Activated CD4-positive, alpha-beta T cell treated with anti-CD3 and anti-CD28 coated beads, Interleukin-10, Interleukin-2, amounts not matched to agents 100 ng/mL and 50 ng/mL, durations not matched to agents 16 hours and 8 hours (primary cell): ENCODE results near the gene BNC2.

Source experiments
- DNase-seq: peaks from one replicate; pipeline ENCODE4 v3.0.0-alpha.2; 2020

Gene BNC2

DNA sequence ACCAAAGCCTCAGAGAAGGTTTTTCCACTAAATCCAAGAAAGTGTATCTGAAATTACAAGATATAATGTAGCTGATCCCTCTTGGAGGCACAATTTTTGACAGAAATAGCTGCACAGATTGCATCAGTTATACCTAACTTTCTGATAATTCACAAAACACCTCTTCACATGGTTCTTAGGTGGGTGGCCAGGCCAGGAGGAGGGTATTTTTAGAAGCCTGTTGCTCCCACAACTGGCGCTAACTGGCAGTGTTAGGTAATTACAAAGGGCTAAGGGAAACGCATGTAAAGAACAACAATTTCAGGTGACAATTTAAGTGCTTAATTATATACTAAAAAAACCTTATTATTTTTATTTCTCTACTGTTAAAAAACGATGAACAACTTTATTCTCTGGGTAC lies 247.9 kb downstream of the BNC2 start:
- no peak for DNase-seq

DNA sequence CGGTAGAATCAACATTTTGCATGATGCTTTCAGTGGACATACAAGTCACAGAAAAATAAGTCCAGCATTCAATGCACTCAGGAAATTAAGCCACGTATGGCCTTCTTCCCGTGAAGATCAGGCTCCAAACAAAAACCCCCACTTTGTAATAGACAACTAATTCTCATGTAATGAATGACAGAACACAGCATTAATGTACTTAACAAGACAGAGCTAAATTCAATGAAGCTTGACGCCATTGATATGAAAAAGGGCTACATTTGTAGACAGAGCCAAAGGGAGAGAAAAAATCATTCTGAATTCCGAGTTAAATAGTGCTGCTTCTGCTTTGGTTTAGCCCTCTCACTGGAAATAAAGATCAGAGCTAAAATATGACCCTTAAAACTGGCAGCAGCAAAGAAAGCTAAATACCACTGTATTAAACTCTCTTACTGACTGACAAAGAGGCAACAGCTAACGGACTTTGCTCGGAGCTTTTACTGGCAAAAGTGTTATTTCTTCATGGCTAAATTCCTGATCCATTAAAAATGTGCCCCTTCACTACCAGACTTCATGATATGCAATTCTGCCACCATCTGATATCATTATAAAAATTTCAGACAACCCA lies 250.5 kb downstream of the BNC2 start:
- DNase-seq = no peak

DNA sequence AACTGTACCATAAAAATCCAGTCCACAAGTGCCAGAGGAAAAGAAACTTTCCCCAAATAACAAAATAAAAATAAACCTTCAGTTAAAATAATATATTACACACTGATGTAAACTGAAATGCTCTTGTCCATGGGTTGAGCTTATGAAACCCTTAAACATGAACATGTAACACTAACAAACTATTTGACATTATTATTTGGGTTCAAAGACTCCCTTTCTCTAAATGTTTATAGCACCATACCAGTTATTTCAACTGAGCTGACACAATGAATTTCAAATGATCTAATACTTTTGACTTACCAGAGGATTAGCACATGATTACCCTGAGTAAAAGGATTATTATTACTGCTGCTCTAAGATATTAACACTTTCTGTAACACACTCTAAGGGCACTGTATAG lies 251.1 kb downstream of the BNC2 start:
- no peak for DNase-seq

DNA sequence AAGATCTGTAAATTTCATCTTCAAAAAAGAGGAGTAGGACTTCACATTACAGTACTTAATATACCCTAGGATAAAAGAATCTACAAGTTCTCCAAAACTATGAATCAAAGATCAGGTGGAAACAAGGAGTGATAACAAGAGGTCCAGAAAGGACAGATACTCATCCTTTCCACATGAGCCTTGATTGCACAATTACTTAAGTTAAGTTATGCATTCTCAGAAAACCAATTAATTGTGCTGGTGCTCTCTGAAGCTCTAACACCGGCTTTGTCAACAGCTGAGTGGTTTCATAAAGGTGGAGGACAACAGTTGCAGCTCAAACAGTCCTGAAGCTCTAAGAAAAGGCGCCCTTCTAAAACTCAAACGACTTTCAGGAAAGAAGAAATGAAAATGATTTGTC lies 251.9 kb downstream of the BNC2 start:
- no peak for DNase-seq

DNA sequence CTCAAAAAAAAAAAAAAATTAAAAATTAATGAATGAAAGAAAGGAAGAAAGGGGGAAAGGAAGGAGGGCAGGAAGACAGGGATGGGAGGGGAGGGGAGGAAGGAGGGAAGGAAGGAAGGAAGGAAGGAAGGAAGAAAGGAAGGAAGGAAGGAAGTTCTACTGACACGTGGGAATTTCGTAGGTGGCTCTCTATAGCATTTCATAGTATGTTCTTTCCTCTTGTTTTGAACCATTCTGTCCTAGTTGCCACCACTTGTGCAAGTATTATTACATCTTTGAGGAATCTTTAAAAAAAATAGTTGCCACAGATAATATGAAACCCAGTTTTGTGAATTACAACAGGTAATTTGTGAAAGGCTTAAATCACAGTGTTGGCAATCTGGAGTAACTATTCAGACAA lies 253.8 kb downstream of the BNC2 start:
- no peak for DNase-seq

DNA sequence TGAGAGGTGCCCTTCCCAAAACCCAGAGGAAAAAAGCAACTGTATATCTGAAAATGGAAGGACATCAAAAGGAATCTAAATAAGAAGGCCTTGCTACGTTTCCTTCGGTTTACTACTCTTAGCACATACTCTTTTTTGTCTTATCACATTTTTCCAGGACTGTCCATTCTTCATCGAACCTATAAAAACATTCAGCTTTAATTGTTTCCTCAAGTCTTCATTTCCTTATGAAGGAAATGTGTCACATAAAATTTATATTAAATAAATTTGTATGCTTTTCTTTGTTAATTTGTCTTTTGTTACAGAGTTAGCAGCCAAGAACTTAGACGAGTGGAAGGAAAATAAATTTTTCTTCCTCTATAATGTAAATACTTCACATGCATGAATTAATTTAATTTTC lies 255.0 kb downstream of the BNC2 start:
- DNase-seq = no peak

DNA sequence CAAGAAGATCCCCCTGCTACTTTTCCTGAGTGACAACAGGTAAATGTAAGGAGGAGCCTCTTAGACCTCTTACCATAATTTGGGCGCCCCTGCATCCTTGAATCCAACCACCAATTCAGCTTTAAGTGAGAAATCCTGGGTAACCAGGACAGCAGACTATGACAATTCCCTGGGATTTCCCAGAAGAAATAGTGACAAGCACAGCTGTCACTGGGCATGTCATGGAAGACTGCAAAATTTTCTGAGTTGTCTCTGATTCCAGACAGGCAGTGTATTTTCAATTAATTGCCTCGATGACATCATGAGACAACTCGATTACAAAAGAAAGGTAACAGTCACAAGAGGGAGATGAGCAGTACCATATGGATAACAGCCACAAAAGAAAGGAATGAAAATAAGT lies 256.9 kb downstream of the BNC2 start:
- DNase-seq = no peak

DNA sequence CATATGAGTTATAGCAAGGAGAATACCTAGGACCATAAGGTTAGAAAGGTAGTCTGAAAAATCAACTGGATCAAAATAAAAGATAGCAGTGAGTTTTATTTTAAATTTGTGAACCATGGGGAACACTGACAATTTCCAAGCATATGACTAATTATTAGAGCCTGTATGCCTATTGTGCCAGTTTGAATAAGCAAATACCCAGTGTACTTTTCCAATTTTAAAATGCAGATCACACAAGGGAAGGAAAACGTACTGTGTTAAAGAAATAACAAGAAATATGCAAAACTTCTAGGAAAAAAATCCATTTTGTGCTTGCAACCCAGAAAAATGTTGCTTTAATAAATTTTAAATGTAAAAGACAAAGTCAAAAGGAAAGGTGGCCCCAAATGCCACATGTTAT lies 257.4 kb downstream of the BNC2 start:
- no peak for DNase-seq

DNA sequence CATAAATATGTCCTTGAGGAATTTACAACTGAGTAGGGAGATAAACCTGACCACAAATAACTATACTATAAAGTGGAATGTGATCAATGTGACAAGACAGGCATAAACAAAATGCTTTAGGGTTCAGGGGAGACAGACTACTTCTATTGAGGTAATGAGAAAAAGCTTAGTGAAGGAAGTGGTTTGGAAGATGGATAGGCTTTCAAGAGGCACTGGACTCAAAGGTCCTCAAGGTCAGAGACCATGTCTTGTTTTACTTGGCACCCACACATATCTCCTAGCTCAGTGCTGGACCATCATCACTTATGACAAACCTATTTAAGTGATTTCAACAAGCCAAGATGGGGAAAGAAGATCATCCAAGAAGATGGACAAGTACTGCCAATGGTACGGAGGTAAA lies 257.8 kb downstream of the BNC2 start:
- DNase-seq = no peak

DNA sequence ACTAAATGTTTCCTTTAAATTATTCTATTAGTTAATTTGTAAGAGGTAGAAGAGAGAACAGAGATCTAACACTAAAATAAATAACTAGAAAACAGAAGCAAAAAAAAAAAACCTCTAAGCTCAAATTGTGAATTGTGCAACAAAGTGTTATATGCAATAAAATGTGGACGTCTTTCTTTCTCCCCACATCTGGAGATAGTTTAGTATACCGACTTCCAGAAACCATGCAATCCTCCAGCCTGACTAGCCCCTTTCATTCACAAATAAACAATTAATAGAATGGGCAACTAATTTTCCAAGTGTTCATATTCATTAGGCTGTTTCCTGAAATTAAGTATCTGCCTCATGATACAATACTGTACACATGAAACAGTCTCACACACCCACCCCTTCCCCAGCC lies 258.5 kb downstream of the BNC2 start:
- no peak for DNase-seq

DNA sequence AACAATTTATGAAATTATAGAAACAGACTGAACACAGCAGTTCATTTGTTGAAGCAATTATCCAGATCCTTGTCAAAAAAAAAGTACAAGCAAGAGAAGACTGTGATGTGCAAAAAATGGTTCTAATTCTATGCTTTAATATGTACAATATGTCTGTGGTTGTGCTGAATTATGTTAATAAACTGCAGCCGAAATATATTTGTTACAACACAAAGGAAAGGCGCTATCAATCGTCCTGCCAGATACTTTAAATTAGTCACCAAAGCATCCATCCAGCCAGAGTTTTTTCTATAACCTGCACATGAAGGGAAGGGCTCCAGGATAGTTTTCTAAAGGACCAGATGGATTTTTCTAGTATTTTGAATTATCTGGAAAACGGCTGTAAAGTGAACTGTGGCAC lies 259.5 kb downstream of the BNC2 start:
- DNase-seq = no peak

DNA sequence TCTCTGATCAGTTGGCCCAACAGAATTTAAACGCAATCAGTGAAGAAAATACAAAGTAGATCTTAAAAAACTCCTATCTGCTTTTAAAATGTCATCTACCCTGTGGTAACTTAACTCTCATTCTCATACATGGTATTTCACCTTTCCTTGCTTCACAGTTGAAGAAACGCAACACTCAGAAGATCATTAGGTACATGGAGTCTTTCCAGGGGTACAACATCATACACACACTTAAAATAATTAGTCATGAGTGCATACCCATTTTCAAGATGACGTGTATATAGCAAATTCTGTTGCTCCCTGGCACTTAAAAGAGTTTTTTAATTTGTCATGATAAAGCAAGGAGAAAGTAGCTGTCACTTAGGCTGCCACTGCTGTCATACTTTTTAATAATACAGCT lies 259.9 kb downstream of the BNC2 start:
- no peak for DNase-seq

DNA sequence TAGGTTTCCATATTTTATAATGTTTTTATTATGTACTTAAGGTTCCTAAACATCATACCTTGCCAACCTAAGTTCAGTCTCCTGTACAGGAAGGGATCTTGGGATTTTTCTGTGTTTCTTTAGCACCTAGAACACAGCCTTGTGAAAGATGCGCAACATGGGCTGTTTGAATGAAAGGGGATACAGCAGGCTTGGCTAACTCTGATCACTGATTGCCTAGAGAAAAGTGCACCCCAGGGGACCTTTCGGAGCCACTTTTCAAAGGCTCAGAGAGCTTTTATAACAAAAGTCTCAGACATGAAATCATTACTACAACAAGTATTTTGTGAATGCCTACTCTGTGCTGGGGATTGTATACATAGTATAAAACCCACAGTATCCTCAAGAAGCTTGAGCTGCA lies 261.6 kb downstream of the BNC2 start:
- no peak for DNase-seq

DNA sequence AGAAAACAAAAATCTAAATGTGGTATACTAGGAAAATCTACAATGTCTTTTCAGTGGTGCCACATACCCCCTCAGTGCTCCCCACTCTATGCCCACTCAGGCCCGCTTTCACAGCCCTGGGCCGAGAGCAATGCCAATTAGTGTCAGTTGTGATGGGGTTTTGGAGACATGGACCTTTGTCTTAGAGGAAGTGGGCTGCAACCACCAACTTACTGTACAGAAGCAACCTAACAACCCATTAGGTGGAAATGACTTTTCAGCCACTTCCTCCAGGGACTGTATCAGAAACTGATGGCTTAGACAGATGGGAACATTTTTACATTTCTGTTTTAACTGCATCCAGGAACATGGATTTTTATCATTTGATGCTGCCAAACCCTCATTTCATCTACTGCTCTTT lies 268.0 kb downstream of the BNC2 start:
- DNase-seq = no peak

DNA sequence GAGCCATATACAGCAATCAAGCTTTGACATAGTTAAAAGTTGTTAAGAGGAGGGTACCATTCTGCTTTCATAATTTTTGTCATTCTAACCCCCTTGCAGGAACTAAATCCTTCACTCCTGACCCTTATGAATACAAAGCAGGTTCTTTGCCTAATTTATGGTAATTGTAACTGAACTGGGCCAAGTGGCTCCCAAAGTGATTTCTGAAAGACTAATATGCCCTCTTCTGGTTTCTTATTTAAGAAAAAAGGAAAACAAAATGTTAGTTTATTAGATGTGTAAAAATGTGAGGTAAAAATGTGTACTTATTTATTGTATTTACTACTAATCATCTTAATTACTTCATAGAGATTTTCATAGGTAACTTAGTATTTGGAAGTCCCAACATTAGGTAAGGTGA lies 268.5 kb downstream of the BNC2 start:
- DNase-seq = no peak

DNA sequence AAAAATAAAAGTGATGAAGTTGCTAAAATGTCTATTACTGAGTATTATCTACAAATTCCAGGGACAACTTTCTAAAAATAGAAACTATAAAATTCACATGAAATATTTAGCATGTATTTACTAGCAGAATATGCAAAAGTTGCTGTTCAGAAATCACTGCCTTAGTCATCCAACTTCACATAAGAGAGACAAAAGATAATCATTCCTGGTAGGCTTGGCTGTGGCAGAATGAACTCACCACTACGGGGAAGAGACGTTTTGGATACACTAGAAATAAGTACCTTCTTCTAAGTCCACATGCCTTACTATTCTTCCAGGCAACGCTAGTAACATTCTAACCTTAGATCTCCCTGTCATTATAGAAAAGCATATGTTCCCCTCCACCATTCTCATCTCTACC lies 272.2 kb downstream of the BNC2 start:
- DNase-seq = no peak

DNA sequence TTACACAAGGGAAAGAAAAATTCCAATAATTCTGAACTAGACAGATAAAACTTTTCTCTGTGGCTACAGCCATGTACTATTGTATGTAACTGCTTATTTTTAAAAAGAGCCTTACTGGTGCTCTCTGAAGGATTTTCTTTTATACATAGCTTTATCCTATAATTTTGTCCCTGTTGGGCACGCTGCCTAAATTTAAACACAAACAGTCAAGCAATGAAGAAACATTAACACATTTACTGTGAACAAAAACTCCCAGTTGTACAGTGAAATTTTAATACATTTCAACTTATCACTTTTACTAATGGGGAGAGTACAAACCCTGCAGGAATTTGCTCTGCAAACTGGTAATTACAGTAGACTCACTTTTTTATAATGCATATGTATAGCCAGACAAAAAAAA lies 273.3 kb downstream of the BNC2 start:
- DNase-seq = no peak

DNA sequence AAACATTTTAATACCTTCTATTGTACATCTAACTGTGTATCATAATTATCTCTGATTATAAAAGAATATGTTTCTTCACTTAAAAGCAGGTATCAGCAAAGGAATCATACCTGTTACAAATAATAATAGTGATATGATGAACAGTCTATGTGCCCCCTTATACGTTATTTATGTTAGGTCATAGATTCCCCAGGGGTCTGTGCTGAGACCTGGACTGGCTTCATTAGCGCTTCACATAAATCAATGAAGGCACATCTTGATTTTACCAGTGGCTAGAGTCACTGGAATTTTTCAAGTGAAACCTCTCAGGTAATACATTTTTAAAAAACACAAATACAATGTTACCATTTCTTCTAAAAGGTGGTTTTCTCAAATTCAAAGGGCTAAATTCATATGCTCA lies 275.2 kb downstream of the BNC2 start:
- no peak for DNase-seq

DNA sequence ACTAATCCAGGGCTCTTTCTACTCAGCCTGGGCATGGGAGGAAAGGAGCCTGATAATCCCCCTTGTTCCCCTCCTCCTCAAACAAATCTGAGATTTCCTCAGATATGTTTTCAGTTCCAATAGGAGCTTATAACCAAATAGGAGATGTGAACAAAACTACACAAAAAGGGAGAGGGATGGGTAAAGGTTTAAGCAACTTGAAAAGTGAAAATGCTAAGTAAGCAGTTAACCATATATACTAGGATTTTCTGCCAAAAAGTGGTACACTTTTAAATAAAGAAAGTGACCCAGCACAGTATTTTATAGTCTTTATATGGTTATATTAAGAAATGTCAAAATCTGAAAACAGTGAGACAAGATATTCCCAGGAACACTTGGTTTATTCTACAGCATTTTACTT lies 275.7 kb downstream of the BNC2 start:
- no peak for DNase-seq

DNA sequence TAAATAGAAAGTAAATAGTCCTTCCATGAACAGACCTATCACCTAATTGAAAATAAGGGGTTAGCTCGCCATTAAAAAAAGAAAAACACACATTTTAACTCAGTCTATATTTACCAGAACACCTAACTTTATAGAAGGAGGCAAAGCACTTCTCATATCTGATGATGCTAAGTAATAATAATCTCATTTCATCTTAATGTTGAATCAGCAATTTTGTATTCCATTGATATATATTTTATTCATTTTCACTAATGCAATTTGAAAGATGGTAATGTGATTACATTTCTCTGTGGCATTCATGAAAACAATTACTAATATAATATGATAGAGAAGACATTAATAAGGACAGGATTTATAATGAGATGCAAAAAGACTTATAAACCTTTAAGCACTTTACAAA lies 276.7 kb downstream of the BNC2 start:
- DNase-seq = no peak

DNA sequence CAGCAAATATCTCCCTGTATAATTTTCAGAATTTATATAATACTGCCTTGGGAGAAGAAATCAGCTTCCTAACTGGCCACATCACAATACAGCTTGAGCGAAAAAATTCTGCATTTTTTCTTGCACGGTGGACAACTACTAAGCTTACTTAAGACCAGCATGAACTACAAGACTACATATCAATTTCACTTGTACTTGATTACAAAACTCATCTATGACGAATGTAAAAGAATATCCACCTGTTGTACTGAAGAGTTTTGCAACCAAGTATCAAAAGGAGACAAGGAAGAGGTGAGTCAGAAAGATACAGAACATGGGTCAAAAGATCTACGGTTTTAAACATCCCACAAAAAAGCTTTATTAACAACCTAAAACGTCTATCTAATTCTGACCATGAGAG lies 279.4 kb downstream of the BNC2 start:
- DNase-seq = no peak

DNA sequence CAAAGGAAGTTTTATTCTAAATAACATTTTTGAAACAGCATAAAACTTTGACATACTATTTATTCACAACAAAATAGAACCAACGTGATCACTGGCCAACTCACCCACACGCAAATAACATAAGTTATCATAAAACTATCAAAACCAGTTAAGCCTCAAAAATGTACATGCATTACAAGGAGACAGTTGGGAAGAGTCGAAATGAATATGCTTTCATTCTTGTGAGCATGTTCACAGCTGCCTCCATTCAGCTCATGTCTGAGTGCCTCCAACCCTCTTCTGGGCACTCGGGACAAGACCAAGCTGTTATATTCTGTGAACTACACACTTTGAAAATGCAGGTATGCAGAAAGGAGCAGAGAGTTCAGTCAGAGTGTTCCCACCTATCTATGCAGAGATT lies 284.9 kb downstream of the BNC2 start:
- DNase-seq = no peak

DNA sequence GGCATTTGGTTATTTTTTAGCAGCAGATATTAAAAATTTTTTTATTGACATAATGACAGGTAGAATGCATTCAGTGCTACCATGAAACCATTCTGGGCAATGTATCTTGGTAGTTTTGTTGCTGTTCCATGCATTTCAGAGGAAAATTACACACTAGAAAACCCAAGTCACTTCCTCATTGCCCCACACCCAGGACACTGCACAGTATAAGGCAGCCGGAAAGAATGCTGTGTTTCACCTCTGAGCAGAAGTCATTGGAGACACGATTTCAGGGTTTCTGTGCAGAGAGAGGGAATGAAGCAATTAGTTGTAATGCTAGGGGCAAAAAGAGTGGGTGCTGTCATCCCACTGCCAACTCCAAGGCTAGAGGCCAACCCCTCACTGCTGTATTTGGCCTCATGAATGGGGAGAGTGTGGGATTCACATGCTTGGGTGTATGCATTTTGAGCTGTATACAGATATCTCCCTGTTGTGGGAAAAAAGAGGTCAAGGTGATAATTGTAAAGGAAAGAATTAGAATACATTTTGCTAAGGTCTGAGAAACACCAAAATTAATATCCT lies 290.5 kb downstream of the BNC2 start:
- no peak for DNase-seq

DNA sequence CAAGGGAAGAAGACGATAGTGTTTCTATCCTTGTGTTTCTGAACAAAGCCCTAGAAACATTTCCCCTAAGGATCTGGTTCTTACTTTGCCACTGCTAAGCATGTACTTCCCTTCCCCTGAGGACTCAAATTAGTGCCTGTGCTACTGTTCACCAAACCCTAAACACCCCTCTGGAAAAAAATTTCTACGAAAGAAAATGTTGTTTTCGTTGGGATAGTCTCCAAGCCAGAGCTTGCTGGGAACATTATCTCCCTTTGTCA lies 294.6 kb downstream of the BNC2 start:
- DNase-seq = no peak

DNA sequence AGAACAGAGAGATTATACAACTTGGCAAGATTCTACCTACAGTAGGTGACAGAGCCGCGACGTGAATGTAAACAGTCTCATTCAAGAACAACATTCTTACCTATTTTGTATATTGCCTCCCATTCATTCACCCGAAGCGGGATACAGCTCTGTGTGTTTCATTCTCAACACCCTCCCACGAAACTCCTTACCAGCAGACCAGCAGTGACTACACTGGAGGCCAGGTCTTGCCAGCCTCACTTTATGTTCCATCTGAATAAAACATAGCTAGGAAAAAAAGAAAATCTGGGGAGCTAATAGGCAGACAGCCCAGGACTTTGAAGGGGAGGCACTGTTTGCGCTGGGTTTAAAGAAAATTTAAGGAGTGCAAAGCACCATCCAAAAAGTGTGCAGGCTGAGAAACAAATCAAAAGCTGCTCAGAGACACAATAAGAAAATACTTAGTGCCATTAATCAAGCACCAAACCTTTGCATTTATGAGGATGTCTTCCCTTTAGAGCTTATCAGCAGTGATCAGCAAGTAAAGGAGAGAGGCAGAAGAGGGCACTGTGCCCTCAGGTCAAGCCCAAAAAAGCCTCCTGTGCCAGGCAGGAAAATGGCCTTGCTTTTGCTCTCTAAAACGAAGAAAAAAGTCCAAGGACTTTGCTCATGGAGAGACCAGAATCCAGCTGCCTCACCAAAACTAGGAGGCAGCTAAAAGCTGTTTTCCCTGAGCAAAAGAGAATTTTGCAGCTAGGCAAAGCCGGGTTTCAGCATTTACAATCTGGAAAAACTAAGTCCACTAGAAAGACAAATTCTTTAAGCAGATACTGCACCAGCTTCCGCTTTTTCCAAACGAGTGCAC lies 295.1 kb downstream of the BNC2 start:
- DNase-seq = no peak
